CD4-positive, alpha-beta memory T cell (primary cell): ENCODE data around the gene PEX14. TPM values are rescaled to one million over a fixed set of nuclear protein-coding genes. Genes with fewer than 3 reads are reported as not detected.

Experiments used
- CTCF ChIA-PET: fragments of 350-600 bp; sonication (Branson Sonifier 250); formaldehyde crosslinking; loops from one replicate; lab custom pipeline; 2021; ENCODE audit warnings: inconsistent platforms; ENCODE audit not compliant: partially characterized antibody; lab: Charles Lee
- POLR2A ChIA-PET: fragments of 350-600 bp; sonication (Branson Sonifier 250); formaldehyde crosslinking; loops from one replicate; lab custom pipeline; 2021; ENCODE audit not compliant: partially characterized antibody; lab: Charles Lee
- DNase-seq, 5 donors: peaks; one replicate each; pipeline versions ENCODE4 v3.0.0 to v3.0.0-alpha.2; 2020 to 2022; ENCODE audit warnings: mixed read lengths in 1 of 5
- H3K27ac ChIP-seq: one replicate; pipeline ENCODE4 v1.7.0; 2013; ENCODE audit warnings: low read depth, low read length
- H3K27me3 ChIP-seq: 2 replicates; pipeline ENCODE4 v1.7.0; 2013; ENCODE audit warnings: mild to moderate bottlenecking, low read length, moderate library complexity; ENCODE audit not compliant: insufficient read depth
- H3K36me3 ChIP-seq: 2 replicates; pipeline ENCODE4 v1.7.0; 2013; ENCODE audit warnings: mild to moderate bottlenecking, low read length, moderate library complexity; ENCODE audit not compliant: insufficient read depth
- H3K4me1 ChIP-seq: 2 replicates; pipeline ENCODE4 v1.7.0; 2013; ENCODE audit warnings: mild to moderate bottlenecking, low read length, moderate library complexity; ENCODE audit not compliant: insufficient read depth
- H3K4me3 ChIP-seq, 2 donors: one replicate each; pipeline ENCODE4 v1.7.0; 2013; ENCODE audit warnings: low read length in 2 of 2, mild to moderate bottlenecking in 1 of 2
- H3K9me3 ChIP-seq, 2 donors: one replicate each; pipeline ENCODE4 v1.7.0; 2013; ENCODE audit warnings: low read length in 2 of 2, control low read depth in 1 of 2; ENCODE audit not compliant: control insufficient read depth in 1 of 2
- H3K27ac Mint-ChIP-seq, 7 donors: one replicate each; pipeline ENCODE4 v1.8.0; 2020 to 2021; ENCODE audit warnings: mixed read lengths in 7 of 7, mild to moderate bottlenecking in 6 of 7, inconsistent platforms in 3 of 7, moderate library complexity in 3 of 7
- H3K27me3 Mint-ChIP-seq, 2 donors: one replicate each; pipeline ENCODE4 v1.8.0; 2020 to 2021; ENCODE audit warnings: mixed read lengths in 2 of 2
- H3K36me3 Mint-ChIP-seq, 2 donors: one replicate each; pipeline ENCODE4 v1.8.0; 2020 to 2021; ENCODE audit warnings: mixed read lengths in 2 of 2, inconsistent platforms in 1 of 2, mild to moderate bottlenecking in 1 of 2
- H3K4me1 Mint-ChIP-seq, 4 donors: one replicate each; pipeline ENCODE4 v1.8.0; 2020 to 2021; ENCODE audit warnings: mixed read lengths in 4 of 4, mild to moderate bottlenecking in 1 of 4
- H3K4me3 Mint-ChIP-seq, 8 donors: one replicate each; pipeline ENCODE4 v1.8.0; 2020 to 2021; ENCODE audit warnings: mixed read lengths in 8 of 8, mild to moderate bottlenecking in 7 of 8, moderate library complexity in 6 of 8, inconsistent platforms in 3 of 8
- H3K9me3 Mint-ChIP-seq, 8 donors: one replicate each; pipeline ENCODE4 v1.8.0; 2020 to 2021; ENCODE audit warnings: mixed read lengths in 8 of 8, mild to moderate bottlenecking in 5 of 8, inconsistent platforms in 3 of 8, moderate library complexity in 1 of 8
- intact Hi-C: fragments of 100-400 bp; cut with micrococcal nuclease; formaldehyde crosslinking; loops from one replicate; pipeline ENCODE4 v1.15.1; 2023
- polyA plus RNA-seq, 2 donors: library from polyadenylated mRNA; unstranded; fragments of 300-500 nt; fragmentation: Illumina TruSeq; gene quantifications; one replicate each; pipeline ENCODE4 v1.2.3, GENCODE V29; 2021
- total RNA-seq, 2 experiments: library from RNA; stranded (reverse); gene quantifications; one replicate each; pipeline ENCODE4 v1.2.3, GENCODE V29; 2021

Gene PEX14
- total and polyA plus RNA-seq, 4 experiments from 2014 or later: 3.1 to 16.1 (median 9.9) TPM

- POLR2A ChIA-PET: no interaction called here
- Mint-ChIP-seq H3K27me3 (no peaks in the 10 kb centered on the region), H3K36me3 (peaks cover 22 to 33% of the 10 kb centered on the region in 2 donors), H3K27ac (peak overlapping the region in 1 of 7 donors; percentile 56), H3K9me3 (no peaks in the 10 kb centered on the region), H3K4me3 (peak overlapping the region in 1 of 8 donors; percentile 64), H3K4me1 (peaks cover 0 to 2% (median 0%) of the 10 kb centered on the region in 4 donors)
- Histone ChIP-seq H3K27me3 (no peaks in the 10 kb centered on the region), H3K4me1 (no peaks in the 10 kb centered on the region), H3K36me3 (peaks cover 12% of the 10 kb centered on the region), H3K27ac (no peak overlapping the region), H3K9me3 (no peaks in the 10 kb centered on the region), H3K4me3 (no peak overlapping the region)
- CTCF ChIA-PET: no interaction called here
- DNase-seq: no peak
- intact Hi-C loops: no loop called here
These were observed 143.5 kb downstream of the PEX14 start for GRCh38 chr1:10617931-10618885.

DNA sequence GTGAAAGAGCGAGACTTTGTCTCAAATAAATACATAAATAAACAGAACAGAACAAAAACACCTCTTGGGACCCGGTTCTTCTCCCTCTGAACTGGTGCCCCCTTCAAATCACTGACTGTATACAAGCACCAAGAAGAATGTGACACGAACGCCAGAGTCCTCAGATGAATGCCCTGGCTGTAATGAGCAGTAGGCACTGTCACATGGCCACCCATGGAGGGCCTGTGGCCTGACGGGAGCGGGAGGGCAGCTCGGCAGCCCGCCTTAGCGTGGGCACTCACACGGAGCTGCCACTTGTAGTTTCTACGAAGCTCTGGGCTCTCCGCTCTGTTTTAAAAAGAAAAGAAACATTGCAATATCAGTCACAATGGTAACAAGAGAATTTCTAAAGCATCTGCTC, 146.0 kb downstream of the PEX14 start:
- H3K4me1 Mint-ChIP-seq: no peaks in the 10 kb centered on the region
- H3K4me1 ChIP-seq: no peaks in the 10 kb centered on the region
- no peaks in the 10 kb centered on the region for H3K27me3 Mint-ChIP-seq
- H3K9me3 ChIP-seq: no peaks in the 10 kb centered on the region
- peaks cover 21 to 34% of the 10 kb centered on the region in 2 donors for H3K36me3 Mint-ChIP-seq
- ChIA-PET POLR2A (no interaction called here), CTCF (no interaction called here)
- intact Hi-C loops: no loop called here
- no peak for DNase-seq
- H3K27ac ChIP-seq: no peak overlapping the region
- H3K36me3 ChIP-seq: peaks cover 18% of the 10 kb centered on the region
- no peaks in the 10 kb centered on the region for H3K27me3 ChIP-seq
- no peak overlapping the region for H3K27ac Mint-ChIP-seq
- no peak overlapping the region for H3K4me3 Mint-ChIP-seq
- H3K4me3 ChIP-seq: no peak overlapping the region
- no peaks in the 10 kb centered on the region for H3K9me3 Mint-ChIP-seq

DNA sequence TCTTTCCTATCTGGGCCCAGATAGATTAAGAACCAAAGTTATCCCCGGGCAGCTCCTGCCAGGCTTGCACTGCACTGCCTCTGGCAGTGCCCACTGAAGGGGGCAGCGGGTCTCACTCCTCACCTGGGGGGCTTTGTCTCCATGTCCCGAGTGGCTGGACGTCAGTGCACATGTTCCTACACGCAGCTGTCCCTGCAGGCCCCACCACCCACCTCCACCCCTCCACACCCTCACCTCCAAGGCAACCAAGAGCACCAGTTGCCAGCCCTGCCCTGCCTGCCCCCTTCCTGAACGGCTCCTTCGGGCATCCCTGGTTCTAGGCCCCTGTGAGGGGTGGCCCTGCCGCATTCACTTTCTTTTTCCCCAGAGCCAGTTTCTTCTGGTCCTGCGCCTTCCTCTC, 147.2 kb downstream of the PEX14 start:
- no peaks in the 10 kb centered on the region for H3K27me3 ChIP-seq

DNA sequence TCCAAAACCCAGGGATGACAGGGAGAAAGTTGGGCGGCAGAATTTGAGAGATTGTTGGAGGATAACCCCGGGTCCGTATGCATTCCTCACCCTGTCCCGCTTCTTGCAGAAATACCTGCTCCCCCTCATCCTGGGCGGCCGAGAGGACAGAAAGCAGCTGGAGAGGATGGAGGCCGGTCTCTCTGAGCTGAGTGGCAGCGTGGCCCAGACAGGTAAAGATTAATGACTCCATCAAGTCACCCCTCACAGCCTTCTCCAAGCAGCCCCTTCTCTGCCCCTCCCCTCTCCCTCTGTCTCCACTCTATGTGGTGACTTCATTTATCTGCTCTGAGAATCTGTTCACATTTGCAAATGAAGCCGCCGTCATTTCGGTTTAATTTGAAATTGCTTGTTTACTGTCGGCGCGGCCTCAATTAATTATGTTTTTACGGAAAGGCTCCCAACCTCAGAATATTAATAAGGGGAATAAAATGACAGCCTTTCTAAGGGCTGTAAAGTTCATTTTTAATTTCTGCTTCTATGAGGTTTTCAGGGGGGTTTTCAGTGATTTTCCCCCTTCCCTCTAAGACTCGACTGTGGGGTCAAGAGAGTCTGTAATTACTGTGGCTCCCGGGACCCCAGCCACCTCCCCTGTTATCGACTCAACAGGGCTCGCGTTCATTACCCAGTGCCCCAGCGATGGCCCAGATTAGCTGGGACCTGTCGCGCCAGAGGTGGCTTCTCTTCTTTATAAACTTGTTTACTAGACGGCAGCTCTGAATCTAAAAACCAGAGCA, 148.3 kb downstream of the PEX14 start:
- Histone ChIP-seq H3K27ac (no peak overlapping the region), H3K27me3 (no peaks in the 10 kb centered on the region), H3K4me1 (no peaks in the 10 kb centered on the region), H3K4me3 (no peak overlapping the region), H3K9me3 (no peaks in the 10 kb centered on the region), H3K36me3 (peaks cover 18% of the 10 kb centered on the region)
- ChIA-PET CTCF (no interaction called here), POLR2A (no interaction called here)
- Mint-ChIP-seq H3K27me3 (no peaks in the 10 kb centered on the region), H3K9me3 (no peaks in the 10 kb centered on the region), H3K4me1 (no peaks in the 10 kb centered on the region), H3K27ac (peak overlapping the region in 1 of 7 donors; percentile 18), H3K4me3 (no peak overlapping the region), H3K36me3 (peaks cover 20 to 32% of the 10 kb centered on the region in 2 donors)
- intact Hi-C loops: no loop called here
- DNase-seq: no peak

More for the DNA sequence above, 147.2 kb downstream of the PEX14 start:
- intact Hi-C loops: no loop called here
- Histone ChIP-seq H3K36me3 (peaks cover 18% of the 10 kb centered on the region), H3K27ac (no peak overlapping the region), H3K9me3 (no peaks in the 10 kb centered on the region), H3K4me3 (no peak overlapping the region), H3K4me1 (no peaks in the 10 kb centered on the region)
- Mint-ChIP-seq H3K27ac (peak overlapping the region in 1 of 7 donors; percentile 59), H3K27me3 (no peaks in the 10 kb centered on the region), H3K4me1 (no peaks in the 10 kb centered on the region), H3K4me3 (no peak overlapping the region), H3K9me3 (no peaks in the 10 kb centered on the region), H3K36me3 (peaks cover 20 to 38% of the 10 kb centered on the region in 2 donors)
- POLR2A ChIA-PET: no interaction called here
- DNase-seq: no peak
- CTCF ChIA-PET: interaction anchor here (0.7 kb wide), 1 partner anchor 1272 kb away, joined by 3 read pairs; no protein-coding TSS in a partner anchor

GRCh38 chr1:10623686-10624145, 149.0 kb downstream of the PEX14 start:
- H3K27me3 Mint-ChIP-seq: no peaks in the 10 kb centered on the region
- peaks cover 20 to 29% of the 10 kb centered on the region in 2 donors for H3K36me3 Mint-ChIP-seq
- H3K9me3 Mint-ChIP-seq: no peaks in the 10 kb centered on the region
- Histone ChIP-seq H3K4me3 (no peak overlapping the region), H3K4me1 (no peaks in the 10 kb centered on the region), H3K27ac (no peak overlapping the region), H3K27me3 (no peaks in the 10 kb centered on the region), H3K9me3 (no peaks in the 10 kb centered on the region), H3K36me3 (peaks cover 18% of the 10 kb centered on the region)
- H3K4me1 Mint-ChIP-seq: no peaks in the 10 kb centered on the region
- H3K27ac Mint-ChIP-seq: no peak overlapping the region
- CTCF ChIA-PET: no interaction called here
- intact Hi-C loops: no loop called here
- H3K4me3 Mint-ChIP-seq: no peak overlapping the region
- no peak for DNase-seq
- POLR2A ChIA-PET: no interaction called here

DNA sequence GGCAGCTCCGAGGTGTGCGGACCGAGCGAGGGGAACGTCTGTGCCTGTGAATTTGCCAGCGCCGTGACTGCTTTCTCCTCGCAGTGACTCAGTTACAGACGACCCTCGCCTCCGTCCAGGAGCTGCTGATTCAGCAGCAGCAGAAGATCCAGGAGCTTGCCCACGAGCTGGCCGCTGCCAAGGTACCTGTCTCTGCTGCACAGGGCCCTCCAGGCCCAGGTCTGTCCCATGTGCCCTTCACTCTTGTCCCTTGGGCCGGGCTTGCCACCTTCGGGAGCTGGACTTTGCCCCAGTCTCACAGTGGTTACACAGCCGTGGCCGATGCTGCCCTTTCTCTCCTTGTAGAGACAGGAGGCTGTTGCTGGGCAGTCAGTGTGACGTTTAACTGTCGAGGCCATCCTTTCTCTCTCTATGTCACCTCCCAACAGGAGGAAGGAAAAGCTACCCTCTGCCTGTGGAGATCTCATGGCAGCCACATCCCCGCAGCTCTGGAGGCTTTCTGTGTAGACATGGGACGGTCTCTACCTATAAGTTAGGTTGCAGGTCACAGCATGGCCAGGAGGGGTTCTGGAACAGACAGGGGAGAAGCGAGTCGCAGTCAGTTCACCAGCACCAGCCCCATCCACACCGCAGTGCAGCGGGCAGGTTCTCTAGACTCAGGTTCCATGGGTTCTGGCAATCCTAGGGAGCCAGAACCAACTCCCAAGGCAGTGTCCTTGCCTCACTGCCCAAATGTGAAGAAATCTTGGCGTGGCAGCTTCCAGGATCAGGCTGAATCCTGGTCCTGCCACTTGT, 149.7 kb downstream of the PEX14 start:
- no peak overlapping the region for H3K4me3 ChIP-seq
- Mint-ChIP-seq H3K27ac (no peak overlapping the region), H3K4me3 (no peak overlapping the region), H3K9me3 (no peaks in the 10 kb centered on the region), H3K36me3 (peaks cover 20 to 31% of the 10 kb centered on the region in 2 donors), H3K4me1 (no peaks in the 10 kb centered on the region), H3K27me3 (no peaks in the 10 kb centered on the region)
- no peak overlapping the region for H3K27ac ChIP-seq
- no peak for DNase-seq
- intact Hi-C loops: no loop called here
- no peaks in the 10 kb centered on the region for H3K4me1 ChIP-seq
- H3K36me3 ChIP-seq: peaks cover 18% of the 10 kb centered on the region
- H3K9me3 ChIP-seq: no peaks in the 10 kb centered on the region
- POLR2A ChIA-PET: no interaction called here
- CTCF ChIA-PET: no interaction called here
- H3K27me3 ChIP-seq: no peaks in the 10 kb centered on the region
